Neural cell (in vitro differentiated cells): ENCODE measurements around the gene RGS7BP. TPM values are rescaled to one million over a fixed set of nuclear protein-coding genes. Genes with fewer than 3 reads are reported as not detected.

Source experiments
- H2AFZ ChIP-seq: fragments of 200-600, 300-800 bp; sonication (generic), shearing (Covaris generic); 2 replicates; pipeline ENCODE4 v1.6.0; 2014; ENCODE audit warnings: low read depth, mild to moderate bottlenecking, antibody characterized with exemption, low read length, moderate library complexity
- H3F3A ChIP-seq: fragments of 200-600 bp; shearing (Covaris generic); 2 replicates; pipeline ENCODE4 v1.6.1; 2016; ENCODE audit warnings: mild to moderate bottlenecking, moderate library complexity, mixed read lengths, antibody characterized with exemption, low read length; ENCODE audit not compliant: insufficient read depth, poor library complexity, severe bottlenecking
- H3K27ac ChIP-seq: fragments of 200-600, 300-800 bp; sonication (generic), shearing (Covaris generic); 2 replicates; pipeline ENCODE4 v1.5.1; 2014; ENCODE audit warnings: mild to moderate bottlenecking, low read length, moderate library complexity
- H3K27me3 ChIP-seq: fragments of 300-800, 200-600 bp; sonication (generic), shearing (Covaris generic); 2 replicates; pipeline ENCODE4 v1.6.0; 2014; ENCODE audit warnings: mild to moderate bottlenecking, low read depth, low read length, moderate library complexity; ENCODE audit not compliant: insufficient read depth
- H3K36me3 ChIP-seq: fragments of 300-800, 200-600 bp; sonication (generic), shearing (Covaris generic); 2 replicates; pipeline ENCODE4 v1.5.1; 2014; ENCODE audit warnings: mild to moderate bottlenecking, antibody characterized with exemption, low read length, moderate library complexity; ENCODE audit not compliant: insufficient read depth
- H3K4me2 ChIP-seq: fragments of 300-800, 200-600 bp; sonication (generic), shearing (Covaris generic); 2 replicates; pipeline ENCODE4 v1.6.0; 2014; ENCODE audit warnings: mild to moderate bottlenecking, low read length
- H3K4me3 ChIP-seq: fragments of 300-800, 200-600 bp; sonication (generic), shearing (Covaris generic); 2 replicates; pipeline ENCODE4 v1.5.1; 2014; ENCODE audit warnings: mild to moderate bottlenecking, low read length, moderate library complexity
- H3K79me2 ChIP-seq: fragments of 200-600 bp; shearing (Covaris generic); replicated peaks from 2 replicates; pipeline ENCODE4 v1.6.0; 2014; ENCODE audit warnings: mild to moderate bottlenecking, low read length, moderate library complexity; ENCODE audit not compliant: insufficient read depth
- H3K9ac ChIP-seq: fragments of 300-800, 200-600 bp; sonication (generic), shearing (Covaris generic); 2 replicates; pipeline ENCODE4 v1.6.1; 2016; ENCODE audit warnings: mild to moderate bottlenecking, low read length, mixed read lengths
- H3K9me2 ChIP-seq: fragments of 200-600 bp; shearing (Covaris generic); 2 replicates; pipeline ENCODE4 v1.6.1; 2016; ENCODE audit warnings: mild to moderate bottlenecking, low read length, mixed read lengths; ENCODE audit not compliant: insufficient read depth
- H3K9me3 ChIP-seq: fragments of 200-600, 300-800 bp; sonication (generic), shearing (Covaris generic); 2 replicates; pipeline ENCODE4 v1.6.1; 2016; ENCODE audit warnings: mild to moderate bottlenecking, mixed run types, low read length, moderate library complexity, mixed read lengths
- H4K20me1 ChIP-seq: fragments of 200-600 bp; shearing (Covaris generic); 2 replicates; pipeline ENCODE4 v1.6.1; 2016; ENCODE audit warnings: mild to moderate bottlenecking, mixed run types; ENCODE audit not compliant: insufficient read depth
- CTCF ChIP-seq: fragments of 450-650 bp; IDR thresholded peaks from 2 replicates; pipeline ENCODE4 v1.5.1; 2014; ENCODE audit warnings: antibody characterized with exemption, mild to moderate bottlenecking, moderate library complexity; ENCODE audit not compliant: poor library complexity, severe bottlenecking
- EP300 ChIP-seq: fragments of 450-650 bp; conservative IDR thresholded peaks from 2 replicates; pipeline ENCODE4 v1.6.1; 2014; ENCODE audit warnings: antibody characterized with exemption, mild to moderate bottlenecking, moderate library complexity; ENCODE audit not compliant: poor library complexity, severe bottlenecking
- EZH2 ChIP-seq: fragments of 200-600, 300-800 bp; shearing (Covaris generic), sonication (generic); IDR thresholded peaks from 2 replicates; pipeline ENCODE4 v1.6.1; 2014; ENCODE audit warnings: antibody characterized with exemption, low read length, borderline replicate concordance, mild to moderate bottlenecking; ENCODE audit not compliant: insufficient read depth, poor library complexity, severe bottlenecking
- MXI1 ChIP-seq: fragments of 450-650 bp; conservative IDR thresholded peaks from 2 replicates; pipeline ENCODE4 v1.6.1; 2014; ENCODE audit warnings: antibody characterized with exemption, mild to moderate bottlenecking; ENCODE audit not compliant: poor library complexity, severe bottlenecking
- POLR2AphosphoS5 ChIP-seq: IDR thresholded peaks from 2 replicates; pipeline ENCODE4 v1.6.1; 2012
- RAD21 ChIP-seq: fragments of 450-650 bp; conservative IDR thresholded peaks from 2 replicates; pipeline ENCODE4 v1.6.1; 2014; ENCODE audit warnings: antibody characterized with exemption, mild to moderate bottlenecking, moderate library complexity
- SMC3 ChIP-seq: fragments of 450-650 bp; conservative IDR thresholded peaks from 2 replicates; pipeline ENCODE4 v1.6.1; 2014; ENCODE audit warnings: antibody characterized with exemption, mild to moderate bottlenecking, moderate library complexity; ENCODE audit not compliant: poor library complexity
- TAF1 ChIP-seq: IDR thresholded peaks from 2 replicates; pipeline ENCODE4 v1.6.1; 2012; ENCODE audit warnings: low read depth
- polyA plus RNA-seq: library from polyadenylated mRNA; depleted of rRNA; stranded (reverse); fragments of >200 nt; gene quantifications from 2 replicates; pipeline ENCODE4 v1.2.3, GENCODE V29; 2014
- TF ChIP-seq, protein P1 (sequence below): IDR thresholded peaks from 2 replicates; pipeline ENCODE4 v1.6.1; 2012; ENCODE audit warnings: borderline replicate concordance

The RGS7BP gene
- polyA plus RNA-seq, 1 donor from 2014 or later: 9.5 TPM

GRCh38 chr5:64594025-64594424 is 88.2 kb downstream of the RGS7BP start:
- no peak overlapping the region for H3K4me2 ChIP-seq
- no peak overlapping the region for H3K9ac ChIP-seq
- H3K27me3 ChIP-seq: no peaks in the 10 kb centered on the region
- no peaks in the 10 kb centered on the region for H3K9me2 ChIP-seq
- no peak overlapping the region for H3K27ac ChIP-seq
- H3K4me3 ChIP-seq: no peak overlapping the region
- TF ChIP-seq EZH2 (no peak), RAD21 (no peak), EP300 (no peak), POLR2AphosphoS5 (no peak), TAF1 (no peak), MXI1 (no peak), SMC3 (no peak), CTCF (no peak)
- TF ChIP-seq, protein P1, sequence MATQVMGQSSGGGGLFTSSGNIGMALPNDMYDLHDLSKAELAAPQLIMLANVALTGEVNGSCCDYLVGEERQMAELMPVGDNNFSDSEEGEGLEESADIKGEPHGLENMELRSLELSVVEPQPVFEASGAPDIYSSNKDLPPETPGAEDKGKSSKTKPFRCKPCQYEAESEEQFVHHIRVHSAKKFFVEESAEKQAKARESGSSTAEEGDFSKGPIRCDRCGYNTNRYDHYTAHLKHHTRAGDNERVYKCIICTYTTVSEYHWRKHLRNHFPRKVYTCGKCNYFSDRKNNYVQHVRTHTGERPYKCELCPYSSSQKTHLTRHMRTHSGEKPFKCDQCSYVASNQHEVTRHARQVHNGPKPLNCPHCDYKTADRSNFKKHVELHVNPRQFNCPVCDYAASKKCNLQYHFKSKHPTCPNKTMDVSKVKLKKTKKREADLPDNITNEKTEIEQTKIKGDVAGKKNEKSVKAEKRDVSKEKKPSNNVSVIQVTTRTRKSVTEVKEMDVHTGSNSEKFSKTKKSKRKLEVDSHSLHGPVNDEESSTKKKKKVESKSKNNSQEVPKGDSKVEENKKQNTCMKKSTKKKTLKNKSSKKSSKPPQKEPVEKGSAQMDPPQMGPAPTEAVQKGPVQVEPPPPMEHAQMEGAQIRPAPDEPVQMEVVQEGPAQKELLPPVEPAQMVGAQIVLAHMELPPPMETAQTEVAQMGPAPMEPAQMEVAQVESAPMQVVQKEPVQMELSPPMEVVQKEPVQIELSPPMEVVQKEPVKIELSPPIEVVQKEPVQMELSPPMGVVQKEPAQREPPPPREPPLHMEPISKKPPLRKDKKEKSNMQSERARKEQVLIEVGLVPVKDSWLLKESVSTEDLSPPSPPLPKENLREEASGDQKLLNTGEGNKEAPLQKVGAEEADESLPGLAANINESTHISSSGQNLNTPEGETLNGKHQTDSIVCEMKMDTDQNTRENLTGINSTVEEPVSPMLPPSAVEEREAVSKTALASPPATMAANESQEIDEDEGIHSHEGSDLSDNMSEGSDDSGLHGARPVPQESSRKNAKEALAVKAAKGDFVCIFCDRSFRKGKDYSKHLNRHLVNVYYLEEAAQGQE: no peak
- no peaks in the 10 kb centered on the region for H4K20me1 ChIP-seq
- no peaks in the 10 kb centered on the region for H3F3A ChIP-seq
- no peaks in the 10 kb centered on the region for H3K36me3 ChIP-seq
- H2AFZ ChIP-seq: no peak overlapping the region
- no peaks in the 10 kb centered on the region for H3K9me3 ChIP-seq
- H3K79me2 ChIP-seq: no peaks in the 10 kb centered on the region

DNA sequence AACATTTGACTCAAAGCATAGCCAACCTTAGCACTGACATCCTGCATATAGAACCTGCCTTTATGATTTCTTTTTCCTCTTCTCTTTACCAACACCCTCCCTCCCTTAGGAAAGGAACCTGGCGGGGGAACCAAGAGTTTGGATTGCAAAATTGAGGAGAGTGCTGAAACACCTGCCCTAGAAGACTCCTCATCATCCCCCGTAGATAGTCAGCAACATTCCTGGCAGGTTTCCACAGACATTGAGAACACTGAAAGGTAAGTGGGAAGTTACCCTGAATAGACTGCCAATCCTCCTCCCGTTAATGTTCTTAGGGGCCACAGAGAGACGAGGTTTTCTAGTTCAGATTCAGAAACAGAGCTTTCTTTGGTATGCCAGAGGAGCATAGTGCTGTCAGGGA is 88.8 kb downstream of the RGS7BP start:
- H3K9ac ChIP-seq: no peak overlapping the region
- no peaks in the 10 kb centered on the region for H3F3A ChIP-seq
- H3K36me3 ChIP-seq: no peaks in the 10 kb centered on the region
- H3K4me2 ChIP-seq: no peak overlapping the region
- H3K4me3 ChIP-seq: no peak overlapping the region
- H3K9me3 ChIP-seq: no peaks in the 10 kb centered on the region
- no peak overlapping the region for H2AFZ ChIP-seq
- H3K79me2 ChIP-seq: no peaks in the 10 kb centered on the region
- TF ChIP-seq MXI1 (no peak), CTCF (no peak), SMC3 (no peak), POLR2AphosphoS5 (no peak), TAF1 (no peak), RAD21 (no peak), EP300 (no peak), EZH2 (no peak)
- TF ChIP-seq, protein P1: no peak
- H3K9me2 ChIP-seq: no peaks in the 10 kb centered on the region
- no peaks in the 10 kb centered on the region for H3K27me3 ChIP-seq
- H3K27ac ChIP-seq: no peak overlapping the region
- H4K20me1 ChIP-seq: no peaks in the 10 kb centered on the region
